PFSK-1 (cell line): ENCODE measurements around the gene HNRNPLL.

ENCODE experiments used
- FOXP2 ChIP-seq: optimal IDR thresholded peaks from 2 replicates; pipeline ENCODE3; 2011; ENCODE audit warnings: borderline replicate concordance, control low read depth, inconsistent platforms; ENCODE audit not compliant: insufficient read depth; ENCODE audit errors: extremely low read length, extremely low read depth
- POLR2AphosphoS5 ChIP-seq: IDR thresholded peaks from 2 replicates; pipeline ENCODE4 v1.6.1; 2012; ENCODE audit warnings: low read depth, mild to moderate bottlenecking, control low read depth, low read length, moderate library complexity
- SIN3A ChIP-seq: IDR thresholded peaks from 2 replicates; pipeline ENCODE4 v1.6.1; 2012; ENCODE audit warnings: mild to moderate bottlenecking, low read length, moderate library complexity, borderline replicate concordance; ENCODE audit not compliant: insufficient read depth
- TAF1 ChIP-seq: IDR thresholded peaks from 2 replicates; pipeline ENCODE4 v1.6.1; 2012; ENCODE audit warnings: low read length, control low read depth, borderline replicate concordance; ENCODE audit not compliant: insufficient read depth
- TF ChIP-seq, protein P1 (sequence below), 2 experiments: IDR thresholded peaks; 2 replicates each; pipeline versions ENCODE4 v1.6.1 to v1.8.0; 2011 to 2012; ENCODE audit warnings: low read depth in 2 of 2, low read length in 2 of 2, control low read depth in 1 of 2, inconsistent platforms in 1 of 2, mild to moderate bottlenecking in 1 of 2, moderate library complexity in 1 of 2; ENCODE audit not compliant: insufficient read depth in 1 of 2

HNRNPLL gene

DNA sequence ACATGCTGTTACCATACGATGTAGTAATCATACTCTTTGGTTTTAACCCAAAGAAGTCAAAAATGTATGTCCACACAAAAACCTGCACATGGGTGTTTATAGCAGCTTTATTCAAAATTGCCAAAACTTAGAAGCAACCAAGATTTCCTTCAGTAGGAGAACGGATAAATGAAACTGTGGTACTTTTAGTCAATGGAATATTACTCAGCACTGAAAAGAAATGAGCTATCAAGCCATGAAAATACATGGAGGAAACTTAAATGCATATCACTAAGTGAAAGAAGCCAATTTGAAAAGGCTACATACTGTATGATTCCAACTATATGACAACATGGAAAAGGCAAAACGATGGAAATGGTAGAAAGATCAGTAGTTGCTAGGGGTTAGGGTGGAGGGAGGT is 86.6 kb downstream of the HNRNPLL start:
- no peak for TF ChIP-seq POLR2AphosphoS5
- TF ChIP-seq FOXP2 = no peak
- TF ChIP-seq, protein P1, sequence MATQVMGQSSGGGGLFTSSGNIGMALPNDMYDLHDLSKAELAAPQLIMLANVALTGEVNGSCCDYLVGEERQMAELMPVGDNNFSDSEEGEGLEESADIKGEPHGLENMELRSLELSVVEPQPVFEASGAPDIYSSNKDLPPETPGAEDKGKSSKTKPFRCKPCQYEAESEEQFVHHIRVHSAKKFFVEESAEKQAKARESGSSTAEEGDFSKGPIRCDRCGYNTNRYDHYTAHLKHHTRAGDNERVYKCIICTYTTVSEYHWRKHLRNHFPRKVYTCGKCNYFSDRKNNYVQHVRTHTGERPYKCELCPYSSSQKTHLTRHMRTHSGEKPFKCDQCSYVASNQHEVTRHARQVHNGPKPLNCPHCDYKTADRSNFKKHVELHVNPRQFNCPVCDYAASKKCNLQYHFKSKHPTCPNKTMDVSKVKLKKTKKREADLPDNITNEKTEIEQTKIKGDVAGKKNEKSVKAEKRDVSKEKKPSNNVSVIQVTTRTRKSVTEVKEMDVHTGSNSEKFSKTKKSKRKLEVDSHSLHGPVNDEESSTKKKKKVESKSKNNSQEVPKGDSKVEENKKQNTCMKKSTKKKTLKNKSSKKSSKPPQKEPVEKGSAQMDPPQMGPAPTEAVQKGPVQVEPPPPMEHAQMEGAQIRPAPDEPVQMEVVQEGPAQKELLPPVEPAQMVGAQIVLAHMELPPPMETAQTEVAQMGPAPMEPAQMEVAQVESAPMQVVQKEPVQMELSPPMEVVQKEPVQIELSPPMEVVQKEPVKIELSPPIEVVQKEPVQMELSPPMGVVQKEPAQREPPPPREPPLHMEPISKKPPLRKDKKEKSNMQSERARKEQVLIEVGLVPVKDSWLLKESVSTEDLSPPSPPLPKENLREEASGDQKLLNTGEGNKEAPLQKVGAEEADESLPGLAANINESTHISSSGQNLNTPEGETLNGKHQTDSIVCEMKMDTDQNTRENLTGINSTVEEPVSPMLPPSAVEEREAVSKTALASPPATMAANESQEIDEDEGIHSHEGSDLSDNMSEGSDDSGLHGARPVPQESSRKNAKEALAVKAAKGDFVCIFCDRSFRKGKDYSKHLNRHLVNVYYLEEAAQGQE (IDR thresholded peaks at IDR 0.05; ENCODE audit: insufficient read depth in 1 of 2, low read depth in 2 of 2, low read length in 2 of 2) = no peak
- TF ChIP-seq SIN3A = no peak
- TF ChIP-seq TAF1 = no peak

DNA sequence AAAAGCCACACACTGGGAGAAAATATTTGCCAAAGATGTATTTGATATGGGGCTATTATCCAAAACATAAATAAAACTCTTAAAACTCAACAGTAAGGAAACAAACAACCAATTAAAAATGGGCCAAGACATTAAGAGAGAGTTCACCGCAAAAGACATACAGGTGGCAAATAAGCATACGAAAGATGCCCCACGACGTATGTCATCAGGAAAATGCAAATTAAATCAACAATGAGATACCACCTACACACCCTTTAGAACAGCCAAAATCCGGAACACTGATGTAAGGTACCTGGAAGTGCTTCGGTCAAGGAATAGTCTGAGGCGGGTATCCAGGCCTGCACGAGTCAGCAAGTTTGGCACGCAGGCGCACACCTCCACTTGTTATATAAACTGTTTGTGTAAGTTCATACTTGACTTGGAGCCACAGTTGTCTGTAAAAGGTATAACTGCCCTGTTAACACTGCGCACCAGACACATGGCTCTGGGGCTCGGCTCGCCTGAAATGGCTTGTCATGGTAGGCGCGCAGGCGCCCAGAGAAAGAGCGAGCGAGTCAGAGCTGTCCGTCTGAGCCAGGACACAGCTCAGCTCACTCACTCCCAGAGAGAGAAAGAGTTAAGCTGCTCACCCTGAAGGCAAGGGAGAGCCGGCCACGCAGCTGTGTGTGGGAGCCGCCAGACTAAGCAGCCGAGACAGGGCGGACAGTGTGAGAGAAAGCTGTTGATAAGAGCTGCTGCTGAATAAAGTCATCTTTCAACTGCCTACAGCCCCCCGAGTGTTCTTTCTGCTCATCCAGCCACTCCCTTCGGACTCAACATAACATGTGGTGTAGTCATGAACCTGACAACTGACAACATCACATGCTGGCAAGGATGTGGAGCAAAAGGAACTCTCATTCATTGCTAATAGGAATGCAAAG is 87.3 kb downstream of the HNRNPLL start:
- TF ChIP-seq FOXP2 (no peak), SIN3A (peak; percentile 88; the same call in 1 of the 2 replicates), TAF1 (no peak), POLR2AphosphoS5 (0 out of 2 replicates have a peak, but pooled peaks have one; percentile 47)
- TF ChIP-seq, protein P1 (IDR thresholded peaks at IDR 0.05; ENCODE audit: insufficient read depth in 1 of 2, low read depth in 2 of 2, low read length in 2 of 2) = no peak

DNA sequence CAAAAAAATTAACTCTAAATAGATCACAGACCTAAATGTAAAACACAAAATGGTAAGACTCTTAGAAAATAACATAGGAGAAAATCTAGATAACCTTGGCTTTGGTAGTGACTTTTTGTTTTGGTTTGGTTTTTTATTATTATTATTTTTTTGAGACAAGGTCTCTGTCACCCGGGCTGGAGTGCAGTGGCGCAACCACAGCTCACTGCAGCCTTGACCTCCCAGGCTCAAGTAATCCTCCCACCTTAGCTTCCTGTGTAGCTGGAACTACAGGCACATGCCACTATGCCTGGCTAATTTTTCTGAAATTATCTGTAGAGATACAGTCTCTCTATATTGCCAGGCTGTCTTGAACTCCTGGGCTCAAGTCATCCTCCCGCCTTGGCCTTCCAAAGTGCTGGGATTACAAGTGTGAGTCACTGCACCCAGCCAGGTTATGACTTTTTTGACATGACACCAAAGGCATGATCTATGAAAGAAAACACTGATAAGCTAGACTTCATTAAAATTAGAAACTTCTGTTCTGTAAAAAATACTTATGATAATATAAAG is 88.0 kb downstream of the HNRNPLL start:
- no peak for TF ChIP-seq POLR2AphosphoS5
- TF ChIP-seq SIN3A = no peak
- no peak for TF ChIP-seq TAF1
- no peak for TF ChIP-seq FOXP2
- TF ChIP-seq, protein P1 (IDR thresholded peaks at IDR 0.05; ENCODE audit: insufficient read depth in 1 of 2, low read depth in 2 of 2, low read length in 2 of 2) = no peak

DNA sequence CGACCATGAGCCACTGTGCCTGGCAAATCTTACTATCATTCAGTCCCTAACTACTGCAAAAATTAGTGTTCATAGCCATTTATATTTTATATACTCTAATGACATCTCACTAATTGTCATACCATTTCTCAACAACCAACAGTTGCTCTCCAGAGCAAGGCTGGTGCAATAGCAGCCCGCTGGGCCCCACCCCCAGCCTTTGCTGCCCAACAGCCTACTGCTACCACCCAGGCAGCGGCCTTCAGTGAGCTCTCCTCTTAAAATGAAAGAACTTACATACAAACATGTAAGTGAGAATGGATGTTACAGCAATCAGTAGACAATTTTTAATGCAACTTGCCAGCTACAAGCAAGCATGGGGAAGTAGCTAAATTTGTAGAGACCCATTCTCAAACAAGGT is 90.5 kb downstream of the HNRNPLL start:
- TF ChIP-seq TAF1 (no peak), POLR2AphosphoS5 (no peak), SIN3A (no peak), FOXP2 (no peak)
- TF ChIP-seq, protein P1 (IDR thresholded peaks at IDR 0.05; ENCODE audit: insufficient read depth in 1 of 2, low read depth in 2 of 2, low read length in 2 of 2) = no peak
